HCT116 (cell line): ENCODE results near the gene CERK. TPM values are rescaled to one million over a fixed set of nuclear protein-coding genes. Genes with fewer than 3 reads are reported as not detected.
"Not testable (repeated sequence)": the region's sequence is repeated elsewhere in the genome, so short reads cannot be mapped to it uniquely, and the experiment has no call there.

ENCODE experiments used
- ATAC-seq: fragments of 200-7000 bp; cut with Tn5 transposase; 2 replicates; pipeline ENCODE4 v1.9.1; 2020; ENCODE audit warnings: mild to moderate bottlenecking, moderate library complexity
- BruUV-seq: library from RNA; stranded (reverse); fragments of 400-500 nt; replicated peaks from 2 replicates; lab custom pipeline; 2021; lab: Mats Ljungman, UMichigan
- CTCF ChIA-PET: fragments of 300-600 bp; sonication (Branson Sonifier 250); formaldehyde crosslinking; loops from one replicate; lab custom pipeline; 2021; ENCODE audit warnings: antibody characterized with exemption; lab: Charles Lee
- POLR2A ChIA-PET: fragments of 300-600, 350-600 bp; sonication (Branson Sonifier 250); formaldehyde crosslinking; loops from one replicate; lab custom pipeline; 2021; ENCODE audit warnings: antibody characterized with exemption; lab: Charles Lee
- RAD21 ChIA-PET, 2 experiments: fragments of 300-600 bp; sonication (Branson Sonifier 250); formaldehyde crosslinking; loops; one replicate each; lab custom pipeline; 2023; ENCODE audit warnings: low total read pairs in 2 of 2; ENCODE audit not compliant: uncharacterized antibody in 2 of 2, unreplicated experiment in 2 of 2, low non-redundant PET in 1 of 2; lab: Charles Lee
- DNase-seq: peaks from one replicate; pipeline ENCODE4 v3.0.0-alpha.2; 2010; ENCODE audit warnings: low read depth, low spot score
- H2AFZ ChIP-seq: fragments of 200-600 bp; shearing (Covaris generic), sonication (generic); 2 replicates; pipeline ENCODE4 v1.6.1; 2017; ENCODE audit warnings: low read depth, mixed run types, mixed read lengths, antibody characterized with exemption, low read length; ENCODE audit not compliant: poor library complexity, severe bottlenecking
- H3K27ac ChIP-seq: 2 replicates; pipeline ENCODE4 v1.5.1; 2012; ENCODE audit warnings: low read depth, low read length
- H3K27me3 ChIP-seq: fragments of 200-600 bp; sonication (generic); 2 replicates; pipeline ENCODE4 v1.6.1; 2016; ENCODE audit warnings: mixed run types, low read length, mixed read lengths; ENCODE audit not compliant: insufficient read depth
- H3K36me3 ChIP-seq, 2 experiments: fragments of 200-500 bp in 1 of 2; fragments of 200-600 bp in 1 of 2; sonication (Bioruptor generic) in 1 of 2; sonication (generic) in 1 of 2; 2 replicates each; pipeline versions ENCODE4 v1.5.1 to v1.6.1; 2014 to 2016; ENCODE audit warnings: low read length in 2 of 2, inconsistent platforms in 1 of 2, mixed read lengths in 1 of 2, mixed run types in 1 of 2; ENCODE audit not compliant: insufficient read depth in 2 of 2, control insufficient read depth in 1 of 2
- H3K4me1 ChIP-seq, 2 experiments: fragments of 200-600 bp in 1 of 2; sonication (generic) in 1 of 2; 2 replicates each; pipeline versions ENCODE4 v1.5.1 to v1.6.1; 2012 to 2017; ENCODE audit warnings: low read length in 2 of 2, inconsistent platforms in 1 of 2, mild to moderate bottlenecking in 1 of 2, mixed read lengths in 1 of 2, mixed run types in 1 of 2, moderate library complexity in 1 of 2; ENCODE audit not compliant: insufficient read depth in 2 of 2, control insufficient read depth in 1 of 2
- H3K4me2 ChIP-seq: fragments of 200-600 bp; sonication (generic); 2 replicates; pipeline ENCODE4 v1.6.1; 2017; ENCODE audit warnings: mixed run types, low read length, mixed read lengths
- H3K4me3 ChIP-seq, 2 experiments: fragments of 200-600 bp in 1 of 2; sonication (generic) in 1 of 2; replicated peaks in 1 of 2; 2 replicates each; pipeline ENCODE4 v1.5.1; 2011 to 2016; ENCODE audit warnings: low read length in 2 of 2, control low read depth in 1 of 2, low read depth in 1 of 2, mild to moderate bottlenecking in 1 of 2, mixed read lengths in 1 of 2, mixed run types in 1 of 2
- H3K79me2 ChIP-seq: fragments of 200-600 bp; sonication (generic); 2 replicates; pipeline ENCODE4 v1.6.1; 2017; ENCODE audit warnings: mild to moderate bottlenecking, mixed run types, low read length, moderate library complexity, mixed read lengths; ENCODE audit not compliant: insufficient read depth
- H3K9ac ChIP-seq: fragments of 200-600 bp; sonication (generic); 2 replicates; pipeline ENCODE4 v1.6.1; 2016; ENCODE audit warnings: low read length, mixed read lengths
- H3K9me2 ChIP-seq: fragments of 200-600 bp; sonication (generic), shearing (Covaris generic); 2 replicates; pipeline ENCODE4 v1.6.1; 2017; ENCODE audit warnings: mixed run types, mild to moderate bottlenecking, moderate library complexity; ENCODE audit not compliant: insufficient read depth
- H3K9me3 ChIP-seq, 2 experiments: fragments of 200-500 bp in 1 of 2; fragments of 200-600 bp in 1 of 2; sonication (Bioruptor generic) in 1 of 2; sonication (generic) in 1 of 2; 2 replicates each; pipeline ENCODE4 v1.6.1; 2014 to 2017; ENCODE audit warnings: low read length in 2 of 2, mixed read lengths in 2 of 2, inconsistent platforms in 1 of 2, low read depth in 1 of 2, mild to moderate bottlenecking in 1 of 2, mixed run types in 1 of 2, moderate library complexity in 1 of 2; ENCODE audit not compliant: control insufficient read depth in 1 of 2, insufficient read depth in 1 of 2
- H4K20me1 ChIP-seq: fragments of 200-600 bp; sonication (generic), shearing (Covaris generic); 2 replicates; pipeline ENCODE4 v1.6.1; 2017; ENCODE audit warnings: mixed run types, mild to moderate bottlenecking, moderate library complexity; ENCODE audit not compliant: insufficient read depth
- CEBPB ChIP-seq: IDR thresholded peaks from 2 replicates; pipeline ENCODE4 v1.6.1; 2012; ENCODE audit warnings: low read depth
- EGR1 ChIP-seq: IDR thresholded peaks from 2 replicates; pipeline ENCODE4 v1.6.1; 2012; ENCODE audit warnings: low read depth
- ELF1 ChIP-seq: IDR thresholded peaks from 2 replicates; pipeline ENCODE4 v1.6.1; 2012; ENCODE audit warnings: low read depth, borderline replicate concordance
- EZH2 ChIP-seq: fragments of 200-600 bp; sonication (generic); IDR thresholded peaks from 2 replicates; pipeline ENCODE4 v1.6.1; 2017; ENCODE audit warnings: antibody characterized with exemption, mixed run types
- EZH2phosphoT487 ChIP-seq: fragments of 200-600 bp; IDR thresholded peaks from 2 replicates; pipeline ENCODE4 v1.6.1; 2018; ENCODE audit warnings: antibody characterized with exemption, borderline replicate concordance
- FOSL1 ChIP-seq: IDR thresholded peaks from 2 replicates; pipeline ENCODE4 v1.6.1; 2012; ENCODE audit warnings: low read depth
- JUND ChIP-seq: IDR thresholded peaks from 2 replicates; pipeline ENCODE4 v1.6.1; 2012
- MAX ChIP-seq: IDR thresholded peaks from 2 replicates; pipeline ENCODE4 v1.6.1; 2012
- POLR2AphosphoS5 ChIP-seq: IDR thresholded peaks from 2 replicates; pipeline ENCODE4 v1.6.1; 2011; ENCODE audit warnings: mild to moderate bottlenecking, low read depth, low read length, moderate library complexity
- REST ChIP-seq: IDR thresholded peaks from 2 replicates; pipeline ENCODE4 v1.6.1; 2012; ENCODE audit warnings: low read depth
- SIN3A ChIP-seq: IDR thresholded peaks from 2 replicates; pipeline ENCODE4 v1.6.1; 2012; ENCODE audit warnings: low read depth
- SP1 ChIP-seq: IDR thresholded peaks from 2 replicates; pipeline ENCODE4 v1.6.1; 2012; ENCODE audit warnings: low read depth
- TCF7L2 ChIP-seq: IDR thresholded peaks from 2 replicates; pipeline ENCODE4 v1.7.0; 2011; ENCODE audit warnings: borderline replicate concordance, inconsistent platforms; ENCODE audit not compliant: insufficient read depth, insufficient read length; ENCODE audit errors: extremely low read depth
- YY1 ChIP-seq: IDR thresholded peaks from 2 replicates; pipeline ENCODE4 v1.6.1; 2011; ENCODE audit warnings: low read length, low read depth, moderate library complexity, mild to moderate bottlenecking; ENCODE audit not compliant: insufficient replicate concordance; ENCODE audit errors: extremely low read depth
- ZFX ChIP-seq: fragments of 450-650 bp; IDR thresholded peaks from 2 replicates; pipeline ENCODE4 v1.6.1; 2017
- ZNF274 ChIP-seq: fragments of 200-500 bp; sonication (Bioruptor generic); IDR thresholded peaks from 2 replicates; pipeline ENCODE4 v1.6.1; 2014; ENCODE audit warnings: mild to moderate bottlenecking, low read depth, low read length, inconsistent platforms
- intact Hi-C: fragments of 100-400 bp; cut with micrococcal nuclease; formaldehyde crosslinking; loops from 2 replicates; pipeline ENCODE4 v1.10.0; 2022
- total RNA-seq: library from RNA; stranded (reverse); gene quantifications from one replicate; pipeline ENCODE4 v1.2.1, GENCODE V29; 2021; ENCODE audit not compliant: unreplicated experiment

CERK gene
- total RNA-seq, 1 experiment from 2014 or later: 35.0 TPM

DNA sequence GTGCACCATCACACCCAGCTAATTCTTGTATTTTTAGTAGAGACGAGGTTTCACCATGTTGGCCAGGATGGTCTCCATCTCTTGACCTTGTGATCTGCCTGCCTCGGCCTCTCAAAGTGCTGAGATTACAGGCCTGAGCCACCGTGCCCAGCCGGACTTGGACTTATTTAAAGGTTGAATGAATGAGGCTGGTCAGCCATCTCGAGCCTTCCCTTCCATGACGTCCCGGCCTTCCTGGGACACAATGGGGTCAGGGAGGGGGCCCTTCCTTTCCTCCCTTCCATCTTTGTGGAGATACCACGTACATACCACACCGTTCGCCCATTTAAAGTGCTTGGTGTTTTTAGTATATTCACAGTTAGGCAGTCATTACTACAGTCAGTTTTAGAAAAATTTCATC, 44.1 kb upstream of the CERK start:
- RAD21 ChIA-PET, BruUV-seq, H3K9me2 ChIP-seq, H3K27ac ChIP-seq, H2AFZ ChIP-seq, POLR2A ChIA-PET, DNase-seq, H3K4me2 ChIP-seq, intact Hi-C loops, H3K4me1 ChIP-seq, H3K4me3 ChIP-seq, CTCF ChIA-PET, H3K9ac ChIP-seq, H4K20me1 ChIP-seq, H3K36me3 ChIP-seq, H3K9me3 ChIP-seq, H3K27me3 ChIP-seq, ATAC-seq: not testable (repeated sequence)
- peaks cover 68% of the 10 kb centered on the region for H3K79me2 ChIP-seq

DNA sequence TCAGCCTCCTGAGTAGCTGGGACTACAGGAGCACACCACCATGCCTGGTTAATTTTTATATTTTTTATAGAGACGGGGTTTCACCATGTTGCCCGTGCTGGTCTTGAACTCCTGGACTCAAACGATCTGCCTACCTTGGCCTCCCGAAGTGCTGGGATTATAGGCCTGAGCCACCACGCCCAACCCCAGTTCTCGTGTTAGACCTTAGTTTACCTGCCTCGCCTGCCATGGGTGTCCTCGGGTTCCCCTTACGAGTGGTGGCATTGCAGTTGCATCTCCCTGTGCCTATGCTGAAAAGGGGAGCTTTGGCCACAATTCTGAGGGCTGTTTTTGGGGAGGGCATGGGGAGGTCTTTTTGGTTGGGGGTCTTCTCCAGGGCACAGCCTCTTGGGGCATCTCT, 43.2 kb upstream of the CERK start:
- peaks cover 4 to 11% of the 10 kb centered on the region in 2 experiments; a peak in 3 of 4 replicates for H3K4me1 ChIP-seq
- H3K36me3 ChIP-seq: no peaks in the 10 kb centered on the region
- H3K79me2 ChIP-seq: peaks cover 70% of the 10 kb centered on the region
- H3K9me2 ChIP-seq: no peaks in the 10 kb centered on the region
- DNase-seq: no peak
- ChIA-PET RAD21 (no interaction called here), CTCF (no interaction called here), POLR2A (interaction anchor here (1.8 kb wide), 1 partner anchor 19 kb away, joined by 4 read pairs; the partner anchor contains the start of gene TBC1D22A)
- no peak overlapping the region for H3K4me3 ChIP-seq
- no peak overlapping the region for H3K4me2 ChIP-seq
- TF ChIP-seq CEBPB: no peak
- no peak for TF ChIP-seq FOSL1
- no peak for TF ChIP-seq EZH2
- TF ChIP-seq SP1: no peak
- no peak for TF ChIP-seq REST
- no peak for TF ChIP-seq TCF7L2
- no peak for TF ChIP-seq YY1
- TF ChIP-seq MAX: no peak
- no peak for TF ChIP-seq SIN3A
- no peak for TF ChIP-seq ELF1
- TF ChIP-seq ZFX: no peak
- TF ChIP-seq EZH2phosphoT487: no peak
- no peak for TF ChIP-seq JUND
- no peak for TF ChIP-seq EGR1
- TF ChIP-seq ZNF274: no peak
- no peak for TF ChIP-seq POLR2AphosphoS5
- ATAC-seq: no peak
- H4K20me1 ChIP-seq: no peaks in the 10 kb centered on the region
- intact Hi-C loops: no loop called here
- peaks cover 0 to 2% of the 10 kb centered on the region in 2 experiments; a peak in 1 of 4 replicates for H3K9me3 ChIP-seq
- H2AFZ ChIP-seq: no peak overlapping the region
- H3K9ac ChIP-seq: no peak overlapping the region
- BruUV-seq: no TSS peak
- H3K27me3 ChIP-seq: no peaks in the 10 kb centered on the region
- H3K27ac ChIP-seq: no peak overlapping the region
